CD4-positive, alpha-beta memory T cell (primary cell): ENCODE measurements around the gene PAGE4. TPM values are rescaled to one million over a fixed set of nuclear protein-coding genes. Genes with fewer than 3 reads are reported as not detected.
A peak's percentile ranks its signal among the peaks of the same experiment; 100 is the strongest.

ENCODE experiments used
- CTCF ChIA-PET: fragments of 350-600 bp; sonication (Branson Sonifier 250); formaldehyde crosslinking; loops from one replicate; lab custom pipeline; 2021; ENCODE audit warnings: inconsistent platforms; ENCODE audit not compliant: partially characterized antibody; lab: Charles Lee
- POLR2A ChIA-PET: fragments of 350-600 bp; sonication (Branson Sonifier 250); formaldehyde crosslinking; loops from one replicate; lab custom pipeline; 2021; ENCODE audit not compliant: partially characterized antibody; lab: Charles Lee
- DNase-seq, 5 donors: peaks; one replicate each; pipeline versions ENCODE4 v3.0.0 to v3.0.0-alpha.2; 2020 to 2022; ENCODE audit warnings: mixed read lengths in 1 of 5
- H3K27ac ChIP-seq: one replicate; pipeline ENCODE4 v1.7.0; 2013; ENCODE audit warnings: low read depth, low read length
- H3K27me3 ChIP-seq: 2 replicates; pipeline ENCODE4 v1.7.0; 2013; ENCODE audit warnings: mild to moderate bottlenecking, low read length, moderate library complexity; ENCODE audit not compliant: insufficient read depth
- H3K36me3 ChIP-seq: 2 replicates; pipeline ENCODE4 v1.7.0; 2013; ENCODE audit warnings: mild to moderate bottlenecking, low read length, moderate library complexity; ENCODE audit not compliant: insufficient read depth
- H3K4me1 ChIP-seq: 2 replicates; pipeline ENCODE4 v1.7.0; 2013; ENCODE audit warnings: mild to moderate bottlenecking, low read length, moderate library complexity; ENCODE audit not compliant: insufficient read depth
- H3K4me3 ChIP-seq, 2 donors: one replicate each; pipeline ENCODE4 v1.7.0; 2013; ENCODE audit warnings: low read length in 2 of 2, mild to moderate bottlenecking in 1 of 2
- H3K9me3 ChIP-seq, 2 donors: one replicate each; pipeline ENCODE4 v1.7.0; 2013; ENCODE audit warnings: low read length in 2 of 2, control low read depth in 1 of 2; ENCODE audit not compliant: control insufficient read depth in 1 of 2
- H3K27ac Mint-ChIP-seq, 7 donors: one replicate each; pipeline ENCODE4 v1.8.0; 2020 to 2021; ENCODE audit warnings: mixed read lengths in 7 of 7, mild to moderate bottlenecking in 6 of 7, inconsistent platforms in 3 of 7, moderate library complexity in 3 of 7
- H3K27me3 Mint-ChIP-seq, 2 donors: one replicate each; pipeline ENCODE4 v1.8.0; 2020 to 2021; ENCODE audit warnings: mixed read lengths in 2 of 2
- H3K36me3 Mint-ChIP-seq, 2 donors: one replicate each; pipeline ENCODE4 v1.8.0; 2020 to 2021; ENCODE audit warnings: mixed read lengths in 2 of 2, inconsistent platforms in 1 of 2, mild to moderate bottlenecking in 1 of 2
- H3K4me1 Mint-ChIP-seq, 4 donors: one replicate each; pipeline ENCODE4 v1.8.0; 2020 to 2021; ENCODE audit warnings: mixed read lengths in 4 of 4, mild to moderate bottlenecking in 1 of 4
- H3K4me3 Mint-ChIP-seq, 8 donors: one replicate each; pipeline ENCODE4 v1.8.0; 2020 to 2021; ENCODE audit warnings: mixed read lengths in 8 of 8, mild to moderate bottlenecking in 7 of 8, moderate library complexity in 6 of 8, inconsistent platforms in 3 of 8
- H3K9me3 Mint-ChIP-seq, 8 donors: one replicate each; pipeline ENCODE4 v1.8.0; 2020 to 2021; ENCODE audit warnings: mixed read lengths in 8 of 8, mild to moderate bottlenecking in 5 of 8, inconsistent platforms in 3 of 8, moderate library complexity in 1 of 8
- intact Hi-C: fragments of 100-400 bp; cut with micrococcal nuclease; formaldehyde crosslinking; loops from one replicate; pipeline ENCODE4 v1.15.1; 2023
- polyA plus RNA-seq, 2 donors: library from polyadenylated mRNA; unstranded; fragments of 300-500 nt; fragmentation: Illumina TruSeq; gene quantifications; one replicate each; pipeline ENCODE4 v1.2.3, GENCODE V29; 2021
- total RNA-seq, 2 experiments: library from RNA; stranded (reverse); gene quantifications; one replicate each; pipeline ENCODE4 v1.2.3, GENCODE V29; 2021

PAGE4 gene
- total and polyA plus RNA-seq, 4 experiments from 2014 or later, result not detected

GRCh38 chrX:49879656-49880277, 50.7 kb downstream of the PAGE4 start:
- ChIA-PET CTCF (interaction anchor here (4.0 kb wide), 1 partner anchor 41 kb away, joined by 28 read pairs; the partner anchor contains the start of gene CLCN5), POLR2A (interaction anchor here (0.6 to 2.2 kb wide), 2 partner anchors 43 to 572 kb away, joined by 3 to 9 read pairs; partner anchors contain the start of gene CLCN5)
- intact Hi-C loops, result loop anchor here (1.0 to 10.0 kb wide), 5 partner anchors 43 to 685 kb away; partner anchors contain the start of genes CCNB3 and CLCN5
- Histone ChIP-seq H3K4me1 (peaks cover 17% of the 10 kb centered on the region), H3K9me3 (no peaks in the 10 kb centered on the region), H3K36me3 (no peaks in the 10 kb centered on the region), H3K27ac (peak overlapping the region; percentile 60), H3K27me3 (no peaks in the 10 kb centered on the region), H3K4me3 (peak overlapping the region in 1 of 2 donors; percentile 55)
- peak overlapping the region; percentile 78 to 88 (median 84) for H3K4me3 Mint-ChIP-seq
- peaks cover 16 to 51% (median 27%) of the 10 kb centered on the region in 4 donors for H3K4me1 Mint-ChIP-seq
- peaks cover 0 to 2% (median 0%) of the 10 kb centered on the region in 8 donors for H3K9me3 Mint-ChIP-seq
- peaks cover 0 to 6% of the 10 kb centered on the region in 2 donors for H3K36me3 Mint-ChIP-seq
- peaks cover 0 to 2% of the 10 kb centered on the region in 2 donors for H3K27me3 Mint-ChIP-seq
- no peak for DNase-seq
- H3K27ac Mint-ChIP-seq, result peak overlapping the region; percentile 30 to 88 (median 82)

GRCh38 chrX:49880668-49881067, 51.6 kb downstream of the PAGE4 start:
- H3K4me1 Mint-ChIP-seq, result peaks cover 16 to 51% (median 27%) of the 10 kb centered on the region in 4 donors
- POLR2A ChIA-PET, result no interaction called here
- intact Hi-C loops, result no loop called here

More at GRCh38 chrX:49880668-49881067, 51.6 kb downstream of the PAGE4 start:
- Histone ChIP-seq H3K27ac (no peak overlapping the region), H3K9me3 (no peaks in the 10 kb centered on the region), H3K4me3 (no peak overlapping the region), H3K4me1 (peaks cover 17% of the 10 kb centered on the region), H3K36me3 (no peaks in the 10 kb centered on the region), H3K27me3 (no peaks in the 10 kb centered on the region)
- peaks cover 0 to 6% of the 10 kb centered on the region in 2 donors for H3K36me3 Mint-ChIP-seq
- no peaks in the 10 kb centered on the region for H3K27me3 Mint-ChIP-seq
- H3K27ac Mint-ChIP-seq, result peak overlapping the region in 1 of 7 donors; percentile 56
- H3K4me3 Mint-ChIP-seq, result peak overlapping the region in 6 of 8 donors; percentile 30 to 84 (median 60)
- H3K9me3 Mint-ChIP-seq, result peaks cover 0 to 2% (median 0%) of the 10 kb centered on the region in 8 donors
- CTCF ChIA-PET, result interaction anchor here (4.0 kb wide), 1 partner anchor 40 kb away, joined by 28 read pairs; the partner anchor contains the start of gene CLCN5
- DNase-seq, result no peak

Other genes with a start within 250 kb of the PAGE4 start
- gene GAGE12H, start 249.4 kb upstream of the PAGE4 start, total RNA-seq, result not detected
- gene GAGE12H, start 249.4 kb upstream of the PAGE4 start, polyA plus RNA-seq, result not detected
- not detected for gene GAGE2A, start 239.8 kb upstream of the PAGE4 start, total RNA-seq
- gene GAGE2A, start 239.8 kb upstream of the PAGE4 start, polyA plus RNA-seq, result not detected
- not detected for gene GAGE1, start 230.3 kb upstream of the PAGE4 start, total RNA-seq
- not detected for gene GAGE1, start 230.3 kb upstream of the PAGE4 start, polyA plus RNA-seq
- gene PAGE1, start 133.3 kb upstream of the PAGE4 start, total RNA-seq, result not detected
- gene PAGE1, start 133.3 kb upstream of the PAGE4 start, polyA plus RNA-seq, result not detected
- gene USP27X, start 50.2 kb downstream of the PAGE4 start, total RNA-seq, result 1 to 10 TPM; 7.3 to 7.5 TPM
- 1 to 10 TPM in 1 of 2 donors, under 1 TPM in 1; 0.07 to 1.5 TPM for gene USP27X, start 50.2 kb downstream of the PAGE4 start, polyA plus RNA-seq
- gene CLCN5, start 93.3 kb downstream of the PAGE4 start, total RNA-seq, result 1 to 10 TPM; 1.8 to 2.4 TPM
- under 1 TPM; 0.50 to 0.80 TPM for gene CLCN5, start 93.3 kb downstream of the PAGE4 start, polyA plus RNA-seq